ENCODE measurements around the gene E4F1.
"Not testable (repeated sequence)": the region's sequence is repeated elsewhere in the genome, so short reads cannot be mapped to it uniquely, and the experiment has no call there.

E4F1 gene

GRCh38 chr16:2229632-2230250 is 6.3 kb downstream of the E4F1 start:
- no peak for DNase-seq

DNA sequence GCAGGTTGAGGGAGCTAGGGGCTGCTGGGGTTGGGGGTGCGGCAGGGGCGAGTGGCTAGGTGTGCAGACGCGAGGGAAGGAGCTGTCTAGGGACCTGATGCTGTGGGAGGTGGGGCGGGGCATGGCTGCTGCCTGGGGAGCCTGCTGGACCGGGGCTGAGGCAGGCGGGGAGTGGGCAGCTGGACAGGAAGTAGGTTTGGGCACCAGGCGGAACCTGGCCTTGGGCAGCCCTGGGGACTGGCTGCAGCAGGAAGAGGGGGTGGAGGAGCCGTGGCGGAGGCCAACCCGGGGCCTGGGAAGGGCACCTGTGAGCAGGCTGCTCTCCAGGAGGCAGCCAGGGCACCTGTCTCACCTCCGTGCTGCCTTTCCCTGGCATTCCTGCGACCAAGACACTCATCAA is 7.0 kb downstream of the E4F1 start:
- DNase-seq = no peak

DNA sequence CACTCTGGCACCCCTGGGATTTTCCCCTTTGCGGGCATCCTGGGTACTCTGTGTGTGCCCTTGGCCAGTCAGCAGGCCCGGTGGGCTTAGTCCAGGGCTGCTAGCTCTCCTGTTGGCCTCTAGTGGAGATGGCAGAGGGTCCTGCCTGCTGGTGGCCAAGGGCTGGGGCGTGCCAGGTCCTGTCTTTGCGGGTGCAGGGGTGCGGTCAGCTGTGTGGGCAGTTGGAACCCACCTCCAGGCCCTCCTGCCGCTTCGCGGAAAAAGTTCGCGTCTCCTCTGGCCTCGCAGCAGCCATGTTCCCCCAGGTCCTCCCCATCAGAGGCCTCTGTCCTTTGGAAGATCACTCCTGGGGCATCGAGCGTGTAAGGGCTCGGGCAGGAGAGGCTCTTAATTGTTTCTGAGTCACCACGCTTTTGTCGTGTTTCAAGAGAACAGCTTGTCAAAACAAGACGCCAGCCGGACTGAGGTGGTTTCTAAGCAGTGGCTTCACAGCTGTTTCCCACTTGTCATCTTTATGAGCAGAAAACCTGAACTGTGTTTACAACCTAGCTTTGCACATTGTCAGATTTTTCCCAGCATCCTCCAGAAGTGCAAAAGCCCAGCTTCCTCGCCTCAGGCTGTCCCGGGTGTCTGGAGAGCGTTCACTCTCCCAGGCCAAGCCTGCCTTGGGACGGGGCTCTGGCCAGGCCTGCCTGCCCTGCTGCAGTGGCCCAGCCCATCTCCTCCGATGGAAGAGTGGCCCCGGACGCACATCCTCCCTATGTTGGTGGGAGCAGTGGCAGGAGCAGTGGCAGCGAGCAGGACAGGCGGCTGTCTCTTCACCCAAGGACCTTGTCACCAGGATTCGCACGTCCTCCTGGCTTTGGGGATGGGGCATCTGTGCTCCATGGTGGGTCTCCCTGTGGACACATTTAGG is 7.9 kb downstream of the E4F1 start:
- DNase-seq = no peak

- no peak for DNase-seq
These were observed 9.0 kb downstream of the E4F1 start for GRCh38 chr16:2232094-2232990.

GRCh38 chr16:2233046-2233775 is 9.8 kb downstream of the E4F1 start:
- DNase-seq = no peak

DNA sequence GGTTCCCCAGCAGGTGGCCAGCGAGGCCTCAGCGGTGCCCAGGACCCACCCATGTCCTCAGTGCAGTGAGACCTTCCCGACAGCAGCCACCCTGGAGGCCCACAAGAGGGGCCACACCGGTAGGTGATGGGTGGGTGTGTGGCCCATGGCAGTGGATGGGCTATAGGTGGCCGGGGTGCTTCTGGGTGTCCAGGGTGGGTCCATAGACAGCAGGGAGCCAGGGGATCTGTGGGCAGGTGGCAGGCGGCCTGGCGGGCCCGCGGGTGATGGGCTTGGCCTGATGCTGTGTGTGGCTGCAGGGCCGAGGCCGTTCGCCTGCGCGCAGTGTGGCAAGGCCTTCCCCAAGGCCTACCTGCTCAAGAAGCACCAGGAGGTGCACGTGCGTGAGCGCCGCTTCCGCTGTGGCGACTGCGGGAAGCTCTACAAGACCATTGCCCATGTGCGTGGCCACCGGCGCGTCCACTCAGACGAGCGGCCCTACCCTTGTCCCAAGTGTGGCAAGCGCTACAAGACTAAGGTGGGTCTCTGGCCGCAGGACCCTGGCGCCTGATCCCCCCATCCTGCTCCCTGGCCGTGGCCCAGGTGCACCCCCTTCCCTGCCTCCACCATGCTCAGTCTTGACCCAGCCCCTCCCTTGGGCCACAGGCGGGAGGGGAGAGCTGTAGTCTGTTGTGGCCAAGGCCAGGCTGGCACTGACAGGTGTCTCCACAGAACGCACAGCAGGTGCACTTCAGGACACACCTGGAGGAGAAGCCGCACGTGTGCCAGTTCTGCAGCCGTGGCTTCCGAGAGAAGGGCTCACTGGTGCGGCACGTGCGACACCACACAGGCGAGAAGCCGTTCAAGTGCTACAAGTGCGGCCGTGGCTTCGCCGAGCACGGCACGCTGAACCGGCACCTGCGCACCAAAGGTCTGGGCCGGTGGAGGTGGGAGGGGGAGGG is 10.8 kb downstream of the E4F1 start:
- DNase-seq = no peak

DNA sequence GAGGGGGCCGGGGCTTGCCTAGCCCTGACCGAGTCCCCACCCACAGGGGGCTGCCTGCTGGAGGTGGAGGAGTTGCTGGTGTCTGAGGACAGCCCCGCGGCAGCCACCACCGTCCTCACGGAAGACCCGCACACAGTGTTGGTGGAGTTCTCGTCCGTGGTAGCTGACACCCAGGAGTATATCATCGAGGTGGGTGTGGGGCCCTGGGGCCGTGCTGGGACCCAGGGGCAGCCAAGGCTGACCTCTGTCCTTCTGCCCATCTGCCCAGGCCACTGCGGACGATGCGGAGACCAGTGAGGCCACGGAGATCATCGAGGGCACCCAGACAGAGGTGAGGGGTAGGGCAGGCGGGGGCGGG is 11.4 kb downstream of the E4F1 start:
- DNase-seq = no peak

DNA sequence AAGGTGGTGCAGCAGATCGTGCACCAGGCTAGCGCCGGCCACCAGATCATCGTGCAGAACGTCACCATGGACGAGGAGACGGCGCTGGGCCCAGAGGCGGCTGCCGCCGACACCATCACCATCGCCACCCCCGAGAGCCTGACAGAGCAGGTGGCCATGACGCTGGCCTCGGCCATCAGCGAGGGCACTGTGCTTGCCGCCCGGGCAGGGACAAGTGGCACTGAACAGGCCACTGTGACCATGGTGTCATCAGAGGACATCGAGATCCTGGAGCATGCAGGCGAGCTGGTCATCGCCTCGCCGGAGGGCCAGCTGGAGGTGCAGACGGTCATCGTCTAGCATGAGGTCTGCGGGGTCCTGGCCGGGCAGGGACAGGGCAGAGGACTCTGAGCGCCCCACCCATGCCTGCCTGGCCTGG is 11.9 kb downstream of the E4F1 start:
- no peak for DNase-seq

DNA sequence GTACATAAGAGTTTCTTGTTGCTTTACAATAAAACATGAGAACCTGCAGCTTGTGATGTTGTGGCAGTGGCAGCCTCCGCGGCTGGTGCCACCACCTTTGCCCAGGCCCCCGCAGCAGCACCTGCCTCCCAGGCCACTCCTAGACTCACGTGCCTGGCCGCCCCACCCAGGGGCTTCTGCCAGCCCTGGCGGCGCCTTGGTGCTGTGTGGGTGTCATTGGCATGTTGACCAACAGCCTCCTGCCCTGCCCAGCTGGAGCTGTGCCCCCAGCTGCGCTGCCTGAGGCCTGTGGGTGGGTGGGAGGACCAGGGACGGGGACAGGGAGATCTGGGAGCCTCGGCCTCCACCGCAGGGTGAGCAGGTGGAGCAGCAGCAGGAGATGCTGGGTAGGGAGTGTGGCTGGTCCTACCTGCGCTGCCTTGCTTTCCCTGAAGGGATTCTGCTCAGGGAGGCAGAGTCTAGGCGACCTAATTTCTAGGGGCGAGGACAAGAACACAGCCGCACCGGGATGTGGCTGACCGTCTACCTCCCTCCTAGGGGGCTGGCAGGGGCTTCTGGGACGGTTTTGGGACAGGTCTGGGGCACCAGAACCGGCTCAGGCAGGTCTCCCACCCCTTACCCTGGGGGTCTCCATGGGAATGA is 12.4 kb downstream of the E4F1 start:
- no peak for DNase-seq

- DNase-seq = no peak
These were observed 13.1 kb downstream of the E4F1 start, which contains the start of gene DNASE1L2 for GRCh38 chr16:2236337-2237101. Gene DNASE1L2, plus strand, starts transcription at chr16:2236444. Its CDS starts 373 bp downstream, at chr16:2236817.

- no peak for DNase-seq
These were observed 13.7 kb downstream of the E4F1 start for GRCh38 chr16:2237102-2237482.

- no peak for DNase-seq
These were observed 14.2 kb downstream of the E4F1 start for GRCh38 chr16:2237493-2238149.

DNA sequence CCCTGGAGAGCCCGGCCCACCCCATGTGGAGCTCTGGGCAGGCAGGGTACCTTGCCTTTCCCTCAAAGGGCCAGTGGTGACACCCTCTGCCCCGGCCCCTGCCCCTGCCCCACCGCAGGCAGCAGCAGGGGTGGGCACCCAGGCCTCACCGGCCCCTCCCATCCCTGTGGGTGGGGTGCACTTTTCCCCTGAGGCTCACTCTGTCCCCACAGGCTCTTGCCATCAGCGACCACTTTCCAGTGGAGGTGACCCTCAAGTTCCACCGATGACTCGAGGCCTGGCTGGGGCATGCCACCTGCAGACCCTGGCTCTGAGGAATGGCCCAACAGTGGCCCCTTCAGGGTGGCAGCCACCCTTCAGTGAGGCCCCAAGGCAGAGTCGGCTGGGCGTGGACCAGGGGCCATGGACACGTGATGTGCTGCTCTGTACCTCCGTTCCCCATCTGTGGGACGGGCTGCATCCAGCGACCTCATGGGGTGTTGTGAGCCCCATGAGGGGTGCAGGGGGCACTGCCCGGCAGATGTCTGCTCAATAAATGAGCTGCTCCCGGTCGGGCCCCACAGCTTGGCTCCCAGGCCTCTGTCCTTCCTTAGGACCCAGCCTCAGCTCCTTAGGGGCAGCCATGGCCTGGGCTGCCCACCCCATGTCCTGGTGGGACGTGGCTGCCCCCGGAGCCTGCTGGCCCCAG is 14.9 kb downstream of the E4F1 start:
- no peak for DNase-seq

- DNase-seq = no peak
These were observed 15.7 kb downstream of the E4F1 start for GRCh38 chr16:2238838-2239675.

DNA sequence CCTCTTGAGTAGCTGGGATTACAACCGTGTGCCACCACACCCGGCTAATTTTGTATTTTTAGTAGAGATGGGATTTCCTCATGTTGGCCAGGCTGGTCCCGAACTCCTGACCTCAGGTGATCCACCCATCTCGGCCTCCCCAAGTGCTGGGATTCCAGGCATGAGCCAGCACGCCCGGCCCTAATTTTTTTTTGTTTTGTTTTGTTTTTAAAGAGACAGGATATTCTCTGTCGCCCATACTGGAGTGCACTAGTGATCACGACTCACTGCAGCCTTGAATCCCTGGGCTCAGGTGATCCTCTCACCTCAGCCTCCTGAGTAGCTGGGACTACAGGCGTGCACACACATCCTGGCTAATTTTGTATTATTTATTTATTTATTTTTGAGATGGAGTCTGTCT is 16.9 kb downstream of the E4F1 start:
- not testable (repeated sequence) for DNase-seq

DNA sequence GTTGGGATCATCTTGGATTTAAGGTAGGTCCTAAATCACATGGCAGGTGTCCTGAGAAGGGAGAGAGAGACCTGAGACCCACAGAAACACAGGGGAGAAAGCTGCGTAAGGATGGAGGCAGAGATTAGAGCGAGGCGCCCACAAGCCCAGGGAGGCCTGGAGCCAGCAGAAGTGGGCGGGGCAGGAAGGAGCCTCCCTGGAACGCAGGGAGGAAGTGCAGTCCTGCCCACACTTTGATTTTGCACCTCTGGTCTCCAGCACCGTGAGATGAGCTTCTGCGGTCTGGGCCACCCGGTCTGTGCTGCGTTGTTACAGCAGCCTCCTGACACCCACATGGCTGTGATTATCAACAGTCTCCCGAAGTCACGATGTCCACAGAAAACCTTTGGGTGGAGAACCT is 19.2 kb downstream of the E4F1 start:
- no peak for DNase-seq
